HepG2 (cell line): Measurements from ENCODE around the gene SULT2A1. TPM values are rescaled to one million over a fixed set of nuclear protein-coding genes. Genes with fewer than 3 reads are reported as not detected.
"Not testable (repeated sequence)": the region's sequence is repeated elsewhere in the genome, so short reads cannot be mapped to it uniquely, and the experiment has no call there.

ENCODE experiments used
- ATAC-seq: fragments of 200-7000 bp; cut with Tn5 transposase; 3 replicates; pipeline ENCODE4 v1.9.1; 2020; ENCODE audit warnings: mild to moderate bottlenecking, moderate library complexity
- BruUV-seq: library from RNA; stranded (reverse); fragments of 400-500 nt; replicated peaks from 2 replicates; lab custom pipeline; 2021; lab: Mats Ljungman, UMichigan
- CTCF ChIA-PET: fragments of 300-600 bp; formaldehyde crosslinking; extraction: SDS; loops from one replicate; lab custom pipeline; 2021; ENCODE audit warnings: low total read pairs, inconsistent platforms, low intra/inter-chr PET ratio; lab: Yijun Ruan, JAX
- POLR2A ChIA-PET: fragments of 350-600 bp; sonication (Branson Sonifier 250); formaldehyde crosslinking; loops from one replicate; lab custom pipeline; 2020; ENCODE audit warnings: antibody characterized with exemption, inconsistent platforms; lab: Yijun Ruan, JAX
- DNase-seq: peaks from one replicate; pipeline ENCODE4 v3.0.0-alpha.2; 2015; ENCODE audit warnings: low spot score
- FAIRE-seq: peaks from 3 replicates; lab custom pipeline; 2011; peaks lifted over from hg19 to GRCh38; lab: Jason Lieb, UNC
- H2AFZ ChIP-seq: one replicate; pipeline ENCODE4 v1.6.1; 2011; ENCODE audit warnings: low read length, inconsistent platforms
- H3K27ac ChIP-seq: fragments of 300-600 bp; 3 replicates; pipeline ENCODE4 v1.8.0; 2011; ENCODE audit warnings: mixed run types, mild to moderate bottlenecking, mixed read lengths, low read length, inconsistent platforms; ENCODE audit not compliant: insufficient read depth; ENCODE audit errors: extremely low read length
- H3K27me3 ChIP-seq, 2 experiments: fragments of 200-600 bp in 1 of 2; 2 replicates in 1 of 2; 3 replicates in 1 of 2; pipeline versions ENCODE4 v1.6.0 to v1.8.0; 2011; ENCODE audit warnings: low read length in 2 of 2, mild to moderate bottlenecking in 2 of 2, moderate library complexity in 2 of 2, inconsistent platforms in 1 of 2; ENCODE audit not compliant: insufficient read depth in 2 of 2, control insufficient read depth in 1 of 2
- H3K36me3 ChIP-seq, 2 experiments: fragments of 200-600 bp in 1 of 2; replicated peaks in 1 of 2; 2 replicates in 1 of 2; 3 replicates in 1 of 2; pipeline versions ENCODE4 v1.5.1 to v1.8.0; 2011; ENCODE audit warnings: low read length in 2 of 2, inconsistent platforms in 1 of 2; ENCODE audit not compliant: insufficient read depth in 2 of 2, control insufficient read depth in 1 of 2
- H3K4me1 ChIP-seq: 2 replicates; pipeline ENCODE4 v1.5.1; 2012; ENCODE audit warnings: low read length, inconsistent platforms; ENCODE audit not compliant: insufficient read depth
- H3K4me2 ChIP-seq: 2 replicates; pipeline ENCODE4 v1.6.0; 2011; ENCODE audit warnings: low read depth, low read length, inconsistent platforms
- H3K4me3 ChIP-seq, 3 experiments: fragments of 200-600 bp in 1 of 3; sonication (generic), shearing (Covaris generic) in 1 of 3; replicated peaks in 1 of 3; 2 replicates each; pipeline ENCODE4 v1.5.1; 2011 to 2016; ENCODE audit warnings: low read length in 3 of 3, inconsistent platforms in 2 of 3, low read depth in 2 of 3, mild to moderate bottlenecking in 2 of 3, control low read depth in 1 of 3, mixed read lengths in 1 of 3; ENCODE audit not compliant: insufficient read depth in 1 of 3
- H3K79me2 ChIP-seq: one replicate; pipeline ENCODE4 v1.6.1; 2011; ENCODE audit warnings: low read length, inconsistent platforms; ENCODE audit not compliant: insufficient read depth
- H3K9ac ChIP-seq: 2 replicates; pipeline ENCODE4 v1.6.0; 2011; ENCODE audit warnings: mild to moderate bottlenecking, low read depth, low read length, inconsistent platforms; ENCODE audit not compliant: insufficient read depth
- H3K9me3 ChIP-seq: 2 replicates; pipeline ENCODE4 v1.5.1; 2012; ENCODE audit warnings: mild to moderate bottlenecking, low read length
- H4K20me1 ChIP-seq: 2 replicates; pipeline ENCODE4 v1.6.0; 2011; ENCODE audit warnings: inconsistent platforms, mild to moderate bottlenecking, low read length, moderate library complexity; ENCODE audit not compliant: insufficient read depth
- ATF2 ChIP-seq: sonication (generic); formaldehyde crosslinking; IDR thresholded peaks from 2 replicates; pipeline ENCODE4 v1.4.0; 2020; ENCODE audit warnings: missing genetic modification reagents
- HMGXB3 ChIP-seq: sonication (generic); formaldehyde crosslinking; IDR thresholded peaks from 2 replicates; pipeline ENCODE4 v1.4.0; 2020; ENCODE audit warnings: missing genetic modification reagents, borderline replicate concordance
- KDM3A ChIP-seq: IDR thresholded peaks from 2 replicates; pipeline ENCODE4 v1.6.1; 2018; ENCODE audit warnings: low read depth, missing compliant biosample characterization
- KLF6 ChIP-seq: IDR thresholded peaks from 2 replicates; pipeline ENCODE4 v1.8.0; 2016; ENCODE audit warnings: missing biosample characterization, missing genetic modification reagents
- MAF1 ChIP-seq: sonication (generic); formaldehyde crosslinking; IDR thresholded peaks from 2 replicates; pipeline ENCODE4 v1.5.0; 2020; ENCODE audit warnings: missing genetic modification reagents, borderline replicate concordance
- MXD3 ChIP-seq: IDR thresholded peaks from 2 replicates; pipeline ENCODE4 v1.6.1; 2016; ENCODE audit warnings: mild to moderate bottlenecking, missing biosample characterization, missing genetic modification reagents
- SALL2 ChIP-seq: sonication (generic); formaldehyde crosslinking; IDR thresholded peaks from 2 replicates; pipeline ENCODE4 v1.8.1; 2023; ENCODE audit warnings: mild to moderate bottlenecking, missing genetic modification reagents, inconsistent platforms
- ZFP37 ChIP-seq: sonication (generic); formaldehyde crosslinking; IDR thresholded peaks from 2 replicates; pipeline ENCODE4 v1.4.0; 2020; ENCODE audit warnings: missing genetic modification reagents, borderline replicate concordance
- ZNF256 ChIP-seq: sonication (generic); formaldehyde crosslinking; conservative IDR thresholded peaks from 2 replicates; pipeline ENCODE4 v1.4.0; 2020; ENCODE audit warnings: missing genetic modification reagents
- ZNF557 ChIP-seq: sonication (generic); formaldehyde crosslinking; IDR thresholded peaks from 2 replicates; pipeline ENCODE4 v1.4.0; 2020; ENCODE audit warnings: missing genetic modification reagents
- ZNF644 ChIP-seq: IDR thresholded peaks from 2 replicates; pipeline ENCODE4 v1.6.1; 2016; ENCODE audit warnings: low read depth
- ZNF652 ChIP-seq: IDR thresholded peaks from 2 replicates; pipeline ENCODE4 v1.6.1; 2016; ENCODE audit warnings: low read depth, borderline replicate concordance
- ZNF740 ChIP-seq: sonication (generic); formaldehyde crosslinking; IDR thresholded peaks from 2 replicates; pipeline ENCODE4 v1.4.0; 2020; ENCODE audit warnings: missing genetic modification reagents
- WGBS: methylation state at CpG from one replicate; pipeline ENCODE4 v1.1.6; 2017; ENCODE audit warnings: low lambda C conversion rate; 5-methylcytosine and 5-hydroxymethylcytosine counted together
- in situ Hi-C: cut with HindIII; loops from 2 replicates; pipeline ENCODE4 v1.10.0; 2017; ENCODE audit warnings: low pct_unique_long_range_greater_than_20kb; ENCODE audit not compliant: extremely low pct_ligation_motif_present
- intact Hi-C: fragments of 100-400 bp; cut with micrococcal nuclease; formaldehyde crosslinking; loops from one replicate; pipeline ENCODE4 v1.10.0; 2022; ENCODE audit not compliant: unreplicated experiment
- polyA plus RNA-seq, 8 experiments: library from polyadenylated mRNA; depleted of rRNA in 3 of 8; stranded (reverse) in 7 of 8; unstranded in 1 of 8; fragments of >200 nt; fragmentation: Illumina TruSeq in 4 of 8; extraction: Trizol in 4 of 8; gene quantifications; 2 replicates each; pipeline versions ENCODE4 v1.2.1 to v1.2.3, GENCODE V29; 2011 to 2016; ENCODE audit warnings: low read depth in 4 of 8, missing spikeins in 1 of 8, mixed read lengths in 1 of 8; ENCODE audit not compliant: insufficient read depth in 1 of 8
- total RNA-seq, 5 experiments: library from RNA; depleted of rRNA; stranded (reverse); fragments of >200 nt; fragmentation: Illumina TruSeq; extraction: Trizol; gene quantifications; 2 replicates each; pipeline ENCODE4 v1.2.3, GENCODE V29; 2016; ENCODE audit warnings: low read depth in 1 of 5
- TF ChIP-seq, protein P1 (sequence below): IDR thresholded peaks from 2 replicates; pipeline ENCODE4 v1.6.1; 2016; ENCODE audit warnings: missing genetic modification reagents, missing compliant biosample characterization

The SULT2A1 gene
- total and polyA plus RNA-seq, 2 of the 13 experiments (the other 11 are each of a cell fraction or from before 2014, with no cell fraction given), result 137 to 193 TPM

DNA sequence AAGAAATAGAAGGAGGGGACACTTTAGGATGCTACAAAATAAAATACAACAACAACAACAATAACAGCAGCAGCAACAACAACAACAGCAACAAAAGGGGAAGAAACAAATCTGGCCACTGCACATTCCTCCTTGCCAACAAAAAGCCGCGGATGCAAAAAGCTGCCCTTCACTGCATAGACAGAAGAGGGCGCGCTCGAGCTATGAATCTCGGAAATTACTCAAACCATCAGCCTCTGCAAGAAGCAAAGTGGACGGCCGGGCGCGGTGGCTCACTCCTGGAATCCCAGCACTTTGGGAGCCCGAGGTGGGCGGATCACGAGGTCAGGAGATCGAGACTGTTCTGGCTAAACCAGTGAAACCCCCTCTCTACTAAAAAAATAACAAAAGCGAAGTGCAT is 34.0 kb upstream of the SULT2A1 start (continued):
- TF ChIP-seq ZNF740, result 0 out of 2 replicates have a peak, but pooled peaks have one; percentile 29
- peak; percentile 89 for TF ChIP-seq ZNF644 (CRISPR knock-in tag)
- TF ChIP-seq ZFP37, result peak; percentile 88; the same call in 1 of the 2 replicates
- peak; percentile 80; the same call in 1 of the 2 replicates for TF ChIP-seq MXD3
- peak; percentile 90 for TF ChIP-seq KLF6 (CRISPR knock-in tag)
- peak; percentile 66; the same call in 1 of the 2 replicates for TF ChIP-seq SALL2 (CRISPR knock-in tag)
- peak; percentile 95; the same call in 1 of the 2 replicates for TF ChIP-seq KDM3A (CRISPR knock-in tag)
- TF ChIP-seq, protein P1, sequence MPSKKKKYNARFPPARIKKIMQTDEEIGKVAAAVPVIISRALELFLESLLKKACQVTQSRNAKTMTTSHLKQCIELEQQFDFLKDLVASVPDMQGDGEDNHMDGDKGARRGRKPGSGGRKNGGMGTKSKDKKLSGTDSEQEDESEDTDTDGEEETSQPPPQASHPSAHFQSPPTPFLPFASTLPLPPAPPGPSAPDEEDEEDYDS, result peak; percentile 76
- peak; percentile 97 for TF ChIP-seq ZNF557 (CRISPR knock-in tag)
- TF ChIP-seq MAF1 (CRISPR knock-in tag), result peak; percentile 81; the same call in 1 of the 2 replicates
- TF ChIP-seq HMGXB3, result peak; percentile 74; the same call in 1 of the 2 replicates
- peak; percentile 82 for TF ChIP-seq ATF2
- TF ChIP-seq ZNF256 (CRISPR knock-in tag), result peak; percentile 73; the same call in 1 of the 2 replicates
- peak; percentile 48; the same call in 1 of the 2 replicates for TF ChIP-seq ZNF652 (CRISPR knock-in tag)

GRCh38 chr19:47910191-47910590 is 24.1 kb upstream of the SULT2A1 start:
- WGBS, result 55% methylated on average over 1 of the region's 2 CpGs
- POLR2A ChIA-PET, in situ Hi-C loops: not testable (repeated sequence)

More at GRCh38 chr19:47910191-47910590, 24.1 kb upstream of the SULT2A1 start:
- H3K36me3 ChIP-seq, H3K27me3 ChIP-seq, H3K4me2 ChIP-seq, H3K27ac ChIP-seq, BruUV-seq, H4K20me1 ChIP-seq, H3K79me2 ChIP-seq, H3K9me3 ChIP-seq, H3K9ac ChIP-seq, H3K4me1 ChIP-seq, DNase-seq, FAIRE-seq, H2AFZ ChIP-seq, intact Hi-C loops, ATAC-seq, H3K4me3 ChIP-seq, CTCF ChIA-PET: not testable (repeated sequence)
